ENCODE measurements around the gene GPR39. TPM values are rescaled to one million over a fixed set of nuclear protein-coding genes. Genes with fewer than 3 reads are reported as not detected.
A peak's percentile ranks its signal among the peaks of the same experiment; 100 is the strongest.

The GPR39 gene
- total RNA-seq, 1 experiment from 2014 or later = 9.0 TPM

DNA sequence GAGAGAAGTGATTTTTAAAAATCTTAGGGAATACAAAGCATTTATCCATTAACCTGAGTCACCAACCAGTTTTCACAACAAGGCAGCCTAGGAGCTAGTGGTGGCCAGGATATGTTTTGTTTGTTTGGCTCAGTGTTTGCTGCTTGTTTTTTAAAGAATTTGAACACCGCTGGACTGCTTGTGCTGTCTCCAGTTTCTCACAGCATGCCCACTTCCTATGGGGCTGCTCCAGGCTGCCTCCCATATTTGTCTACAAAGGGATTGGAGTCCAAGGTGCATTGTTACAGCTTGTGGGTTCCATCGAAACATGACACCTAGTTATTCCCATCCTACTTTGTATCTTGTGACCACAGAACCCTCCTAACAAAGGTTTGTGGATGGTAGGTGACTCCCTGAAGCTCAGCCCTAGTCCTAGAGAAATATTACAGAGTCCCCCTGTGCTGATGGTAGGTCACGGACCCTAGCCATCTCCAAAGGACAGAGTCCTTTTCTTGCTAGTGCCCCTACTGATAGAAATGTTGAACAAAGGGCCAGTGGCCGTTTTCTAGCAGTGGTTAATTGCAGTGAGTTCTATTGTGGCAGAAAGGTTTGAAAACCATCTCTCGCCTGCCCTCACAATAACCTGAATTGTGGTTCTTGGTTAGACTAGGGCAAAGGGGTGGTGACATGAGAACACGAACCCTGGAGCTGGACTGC, 23.2 kb downstream of the GPR39 start:
- peaks cover 49% of the 10 kb centered on the region for H3K4me1 ChIP-seq (ENCODE audit: control insufficient read depth, insufficient read depth, low read length)
- ATAC-seq (peak; percentile 69), DNase-seq (ENCODE audit: low read depth, low spot score) (no peak)
- ChIA-PET POLR2A (no interaction called here), CTCF (interaction anchor here (1.6 kb wide), 1 partner anchor 9 kb away, joined by 4 read pairs; no protein-coding TSS in a partner anchor)
- H3K36me3 ChIP-seq (ENCODE audit: control insufficient read depth, insufficient read depth, low read length) = no peaks in the 10 kb centered on the region
- no TSS peak for BruUV-seq (replicated peaks)
- H3K4me3 ChIP-seq (ENCODE audit: low read depth in 2 of 2, low read length in 2 of 2) = peak overlapping the region in 1 of 2 experiments; percentile 30; a peak in 2 of 4 replicates
- peak overlapping the region; percentile 92 for H3K27ac ChIP-seq (ENCODE audit: low read length)
- no peaks in the 10 kb centered on the region for H3K27me3 ChIP-seq (ENCODE audit: control insufficient read depth, insufficient read depth, low read length)
- in situ Hi-C loops (cut with HindIII; ENCODE audit: low pct_unique_long_range_greater_than_20kb, low sequenced_read_pairs) (no loop called here), intact Hi-C loops (cut with micrococcal nuclease; ENCODE audit: unreplicated experiment) (loop anchor here (2.0 kb wide), 1 partner anchor 21 kb away; no protein-coding TSS in a partner anchor)
- H3K9me3 ChIP-seq (ENCODE audit: control insufficient read depth, insufficient read depth, low read depth, low read length) = no peaks in the 10 kb centered on the region
- TF ChIP-seq, protein P1, sequence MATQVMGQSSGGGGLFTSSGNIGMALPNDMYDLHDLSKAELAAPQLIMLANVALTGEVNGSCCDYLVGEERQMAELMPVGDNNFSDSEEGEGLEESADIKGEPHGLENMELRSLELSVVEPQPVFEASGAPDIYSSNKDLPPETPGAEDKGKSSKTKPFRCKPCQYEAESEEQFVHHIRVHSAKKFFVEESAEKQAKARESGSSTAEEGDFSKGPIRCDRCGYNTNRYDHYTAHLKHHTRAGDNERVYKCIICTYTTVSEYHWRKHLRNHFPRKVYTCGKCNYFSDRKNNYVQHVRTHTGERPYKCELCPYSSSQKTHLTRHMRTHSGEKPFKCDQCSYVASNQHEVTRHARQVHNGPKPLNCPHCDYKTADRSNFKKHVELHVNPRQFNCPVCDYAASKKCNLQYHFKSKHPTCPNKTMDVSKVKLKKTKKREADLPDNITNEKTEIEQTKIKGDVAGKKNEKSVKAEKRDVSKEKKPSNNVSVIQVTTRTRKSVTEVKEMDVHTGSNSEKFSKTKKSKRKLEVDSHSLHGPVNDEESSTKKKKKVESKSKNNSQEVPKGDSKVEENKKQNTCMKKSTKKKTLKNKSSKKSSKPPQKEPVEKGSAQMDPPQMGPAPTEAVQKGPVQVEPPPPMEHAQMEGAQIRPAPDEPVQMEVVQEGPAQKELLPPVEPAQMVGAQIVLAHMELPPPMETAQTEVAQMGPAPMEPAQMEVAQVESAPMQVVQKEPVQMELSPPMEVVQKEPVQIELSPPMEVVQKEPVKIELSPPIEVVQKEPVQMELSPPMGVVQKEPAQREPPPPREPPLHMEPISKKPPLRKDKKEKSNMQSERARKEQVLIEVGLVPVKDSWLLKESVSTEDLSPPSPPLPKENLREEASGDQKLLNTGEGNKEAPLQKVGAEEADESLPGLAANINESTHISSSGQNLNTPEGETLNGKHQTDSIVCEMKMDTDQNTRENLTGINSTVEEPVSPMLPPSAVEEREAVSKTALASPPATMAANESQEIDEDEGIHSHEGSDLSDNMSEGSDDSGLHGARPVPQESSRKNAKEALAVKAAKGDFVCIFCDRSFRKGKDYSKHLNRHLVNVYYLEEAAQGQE (IDR thresholded peaks at IDR 0.05; ENCODE audit: insufficient read depth in 1 of 2, low read depth in 2 of 2, low read length in 1 of 2) = no peak
- TF ChIP-seq, protein P2, sequence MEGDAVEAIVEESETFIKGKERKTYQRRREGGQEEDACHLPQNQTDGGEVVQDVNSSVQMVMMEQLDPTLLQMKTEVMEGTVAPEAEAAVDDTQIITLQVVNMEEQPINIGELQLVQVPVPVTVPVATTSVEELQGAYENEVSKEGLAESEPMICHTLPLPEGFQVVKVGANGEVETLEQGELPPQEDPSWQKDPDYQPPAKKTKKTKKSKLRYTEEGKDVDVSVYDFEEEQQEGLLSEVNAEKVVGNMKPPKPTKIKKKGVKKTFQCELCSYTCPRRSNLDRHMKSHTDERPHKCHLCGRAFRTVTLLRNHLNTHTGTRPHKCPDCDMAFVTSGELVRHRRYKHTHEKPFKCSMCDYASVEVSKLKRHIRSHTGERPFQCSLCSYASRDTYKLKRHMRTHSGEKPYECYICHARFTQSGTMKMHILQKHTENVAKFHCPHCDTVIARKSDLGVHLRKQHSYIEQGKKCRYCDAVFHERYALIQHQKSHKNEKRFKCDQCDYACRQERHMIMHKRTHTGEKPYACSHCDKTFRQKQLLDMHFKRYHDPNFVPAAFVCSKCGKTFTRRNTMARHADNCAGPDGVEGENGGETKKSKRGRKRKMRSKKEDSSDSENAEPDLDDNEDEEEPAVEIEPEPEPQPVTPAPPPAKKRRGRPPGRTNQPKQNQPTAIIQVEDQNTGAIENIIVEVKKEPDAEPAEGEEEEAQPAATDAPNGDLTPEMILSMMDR (IDR thresholded peaks at IDR 0.05) = peak; percentile 25; the same call in 1 of the 2 replicates

DNA sequence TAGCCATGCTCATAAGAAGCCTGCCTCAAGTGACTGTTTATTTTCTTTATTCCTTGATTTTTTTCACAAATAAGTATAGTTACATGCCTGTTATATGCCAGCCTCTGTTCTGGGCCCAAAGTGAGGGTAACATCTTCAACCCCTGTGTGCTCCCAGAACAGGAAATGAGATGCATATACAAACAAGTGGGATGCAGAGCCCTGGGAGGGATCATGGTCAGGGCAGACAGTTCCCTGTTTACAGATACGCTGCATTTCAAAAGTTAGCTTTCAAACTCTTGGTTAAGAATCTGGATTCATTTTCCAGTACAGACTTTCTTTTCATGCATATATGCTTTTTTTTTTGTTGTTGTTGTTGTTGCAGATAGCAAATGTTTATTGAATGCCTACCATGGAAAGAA, 24.4 kb downstream of the GPR39 start:
- Histone ChIP-seq H3K27me3 (ENCODE audit: control insufficient read depth, insufficient read depth, low read length) (no peaks in the 10 kb centered on the region), H3K4me1 (ENCODE audit: control insufficient read depth, insufficient read depth, low read length) (peaks cover 49% of the 10 kb centered on the region), H3K4me3 (ENCODE audit: low read depth in 2 of 2, low read length in 2 of 2) (no peak overlapping the region), H3K9me3 (ENCODE audit: control insufficient read depth, insufficient read depth, low read depth, low read length) (no peaks in the 10 kb centered on the region), H3K36me3 (ENCODE audit: control insufficient read depth, insufficient read depth, low read length) (no peaks in the 10 kb centered on the region), H3K27ac (ENCODE audit: low read length) (peak overlapping the region; percentile 92)
- in situ Hi-C loops (cut with HindIII; ENCODE audit: low pct_unique_long_range_greater_than_20kb, low sequenced_read_pairs) (no loop called here), intact Hi-C loops (cut with micrococcal nuclease; ENCODE audit: unreplicated experiment) (no loop called here)
- ATAC-seq (no peak), DNase-seq (ENCODE audit: low read depth, low spot score) (no peak)
- BruUV-seq (replicated peaks) = no TSS peak
- CTCF ChIA-PET = no interaction called here
- POLR2A ChIA-PET = no interaction called here
- TF ChIP-seq, protein P2 (IDR thresholded peaks at IDR 0.05) = no peak
- TF ChIP-seq, protein P1 (IDR thresholded peaks at IDR 0.05; ENCODE audit: insufficient read depth in 1 of 2, low read depth in 2 of 2, low read length in 1 of 2) = no peak
- TF ChIP-seq TCF7L2 (IDR thresholded peaks at IDR 0.05; ENCODE audit: low read depth, low read length) = no peak
- no peak for TF ChIP-seq POLR2AphosphoS5 (IDR thresholded peaks at IDR 0.05; ENCODE audit: low read depth, low read length)
- TF ChIP-seq SIN3A (IDR thresholded peaks at IDR 0.05; ENCODE audit: borderline replicate concordance, insufficient read depth, low read depth, low read length) = no peak

All from Panc1 (cell line).